Osteoblast (primary cell): ENCODE data around the gene TNRC6A. TPM values are rescaled to one million over a fixed set of nuclear protein-coding genes. Genes with fewer than 3 reads are reported as not detected.
"Not testable (repeated sequence)": the region's sequence is repeated elsewhere in the genome, so short reads cannot be mapped to it uniquely, and the experiment has no call there.

Experiments
- DNase-seq: peaks from one replicate; pipeline ENCODE4 v3.0.0; 2011; ENCODE audit warnings: low spot score, mixed read lengths; ENCODE audit not compliant: insufficient read length; ENCODE audit errors: missing footprints
- H2AFZ ChIP-seq: 2 replicates; pipeline ENCODE4 v1.6.0; 2011; ENCODE audit warnings: mild to moderate bottlenecking, low read length
- H3K27ac ChIP-seq: 2 replicates; pipeline ENCODE4 v1.5.1; 2011; ENCODE audit warnings: mild to moderate bottlenecking, low read depth, low read length, moderate library complexity
- H3K27me3 ChIP-seq: 2 replicates; pipeline ENCODE4 v1.6.0; 2012; ENCODE audit warnings: mild to moderate bottlenecking, control low read depth, inconsistent platforms, low read length, moderate library complexity; ENCODE audit not compliant: insufficient read depth
- H3K36me3 ChIP-seq: 2 replicates; pipeline ENCODE4 v1.5.1; 2011; ENCODE audit warnings: mild to moderate bottlenecking, low read length, control low read depth, moderate library complexity; ENCODE audit not compliant: insufficient read depth
- H3K4me1 ChIP-seq: 2 replicates; pipeline ENCODE4 v1.5.1; 2011; ENCODE audit warnings: mild to moderate bottlenecking, low read length, control low read depth, moderate library complexity; ENCODE audit not compliant: insufficient read depth
- H3K4me2 ChIP-seq: 2 replicates; pipeline ENCODE4 v1.6.0; 2011; ENCODE audit warnings: mild to moderate bottlenecking, low read length; ENCODE audit not compliant: insufficient read depth
- H3K4me3 ChIP-seq: fragments of 200-600 bp; sonication (generic); 3 replicates; pipeline ENCODE4 v1.5.1; 2012; ENCODE audit warnings: mild to moderate bottlenecking, low read length, inconsistent platforms; ENCODE audit not compliant: insufficient read depth
- H3K79me2 ChIP-seq: 2 replicates; pipeline ENCODE4 v1.6.0; 2012; ENCODE audit warnings: mild to moderate bottlenecking, low read length, control low read depth, inconsistent platforms; ENCODE audit not compliant: insufficient read depth
- H3K9me3 ChIP-seq: 2 replicates; pipeline ENCODE4 v1.5.1; 2011; ENCODE audit warnings: low read depth, low read length, control low read depth
- H4K20me1 ChIP-seq: 2 replicates; pipeline ENCODE4 v1.6.0; 2012; ENCODE audit warnings: mild to moderate bottlenecking, low read length, control low read depth; ENCODE audit not compliant: insufficient read depth
- CTCF ChIP-seq: IDR thresholded peaks from 2 replicates; pipeline ENCODE4 v1.5.1; 2011; ENCODE audit warnings: mild to moderate bottlenecking, low read depth, low read length, moderate library complexity; ENCODE audit errors: extremely low read depth
- total RNA-seq: library from RNA; depleted of rRNA; stranded (reverse); fragments of >200 nt; gene quantifications from 2 replicates; pipeline ENCODE4 v1.2.3, GENCODE V29; 2012

Gene TNRC6A
- total RNA-seq, 1 donor: 38.0 TPM

GRCh38 chr16:24749310-24749709 lies 19.9 kb downstream of the TNRC6A start:
- peaks cover 77% of the 10 kb centered on the region for H4K20me1 ChIP-seq
- H2AFZ ChIP-seq: no peak overlapping the region
- no peaks in the 10 kb centered on the region for H3K27me3 ChIP-seq
- no peak overlapping the region for H3K27ac ChIP-seq
- no peak overlapping the region for H3K4me2 ChIP-seq
- H3K4me3 ChIP-seq: no peak overlapping the region
- TF ChIP-seq CTCF: no peak
- H3K79me2 ChIP-seq: peaks cover 94% of the 10 kb centered on the region
- DNase-seq: no peak
- H3K36me3 ChIP-seq: peaks cover 9% of the 10 kb centered on the region
- H3K9me3 ChIP-seq: no peaks in the 10 kb centered on the region
- peaks cover 18% of the 10 kb centered on the region for H3K4me1 ChIP-seq

- H3K4me2 ChIP-seq, H2AFZ ChIP-seq, H3K36me3 ChIP-seq, DNase-seq, H3K4me3 ChIP-seq, H3K9me3 ChIP-seq, H3K27me3 ChIP-seq, H3K27ac ChIP-seq: not testable (repeated sequence)
- Histone ChIP-seq H3K4me1 (peaks cover 18% of the 10 kb centered on the region), H4K20me1 (peaks cover 80% of the 10 kb centered on the region), H3K79me2 (peaks cover 94% of the 10 kb centered on the region)
These were observed 20.4 kb downstream of the TNRC6A start for GRCh38 chr16:24749872-24750271.

GRCh38 chr16:24753000-24753399 lies 23.5 kb downstream of the TNRC6A start:
- Histone ChIP-seq H3K27me3 (no peaks in the 10 kb centered on the region), H2AFZ (no peak overlapping the region), H3K27ac (no peak overlapping the region), H3K4me1 (peaks cover 8% of the 10 kb centered on the region), H3K4me3 (no peak overlapping the region), H3K4me2 (no peak overlapping the region), H3K79me2 (peaks cover 88% of the 10 kb centered on the region), H3K9me3 (no peaks in the 10 kb centered on the region), H4K20me1 (peaks cover 57% of the 10 kb centered on the region), H3K36me3 (peaks cover 3% of the 10 kb centered on the region)
- no peak for DNase-seq
- no peak for TF ChIP-seq CTCF

GRCh38 chr16:24753437-24753836 lies 24.0 kb downstream of the TNRC6A start:
- H3K27ac ChIP-seq: no peak overlapping the region
- H4K20me1 ChIP-seq: peaks cover 58% of the 10 kb centered on the region
- TF ChIP-seq CTCF: no peak
- peaks cover 3% of the 10 kb centered on the region for H3K4me1 ChIP-seq
- H3K4me2 ChIP-seq: no peak overlapping the region
- peaks cover 5% of the 10 kb centered on the region for H3K36me3 ChIP-seq
- H3K4me3 ChIP-seq: no peak overlapping the region
- H2AFZ ChIP-seq: no peak overlapping the region
- no peaks in the 10 kb centered on the region for H3K27me3 ChIP-seq
- no peak for DNase-seq
- peaks cover 90% of the 10 kb centered on the region for H3K79me2 ChIP-seq
- no peaks in the 10 kb centered on the region for H3K9me3 ChIP-seq
